DOHH2 (cell line): ENCODE measurements around the gene GOSR2.

ENCODE experiments used
- H3F3A ChIP-seq: fragments of 200-600 bp; sonication (generic), shearing (Covaris generic); 2 replicates; pipeline ENCODE4 v1.6.0; 2016; ENCODE audit warnings: antibody characterized with exemption, mild to moderate bottlenecking; ENCODE audit not compliant: control insufficient read depth, insufficient read depth
- H3K27ac ChIP-seq: fragments of 200-600 bp; sonication (generic); 2 replicates; pipeline ENCODE4 v1.5.1; 2014; ENCODE audit warnings: low read depth, mild to moderate bottlenecking, low read length, moderate library complexity
- H3K27me3 ChIP-seq: fragments of 200-600 bp; sonication (generic); 2 replicates; pipeline ENCODE4 v1.6.1; 2014; ENCODE audit warnings: mild to moderate bottlenecking, low read length, mixed read lengths; ENCODE audit not compliant: control insufficient read depth
- H3K36me3 ChIP-seq: fragments of 200-600 bp; sonication (generic); 2 replicates; pipeline ENCODE4 v1.6.1; 2014; ENCODE audit warnings: mild to moderate bottlenecking, low read length, moderate library complexity, mixed read lengths; ENCODE audit not compliant: control insufficient read depth
- H3K4me1 ChIP-seq: fragments of 200-600 bp; sonication (generic); 2 replicates; pipeline ENCODE4 v1.6.1; 2014; ENCODE audit warnings: mild to moderate bottlenecking, low read length, mixed read lengths; ENCODE audit not compliant: control insufficient read depth
- H3K4me2 ChIP-seq: fragments of 200-600 bp; sonication (generic); 2 replicates; pipeline ENCODE4 v1.6.0; 2014; ENCODE audit warnings: mild to moderate bottlenecking, low read length, moderate library complexity
- H3K4me3 ChIP-seq: fragments of 200-600 bp; sonication (generic); 2 replicates; pipeline ENCODE4 v1.5.1; 2014; ENCODE audit warnings: mild to moderate bottlenecking, low read length, mixed read lengths
- H3K79me2 ChIP-seq: fragments of 200-600 bp; sonication (generic); 2 replicates; pipeline ENCODE4 v1.6.1; 2014; ENCODE audit warnings: mild to moderate bottlenecking, low read length, mixed read lengths; ENCODE audit not compliant: control insufficient read depth
- H3K9me2 ChIP-seq: fragments of 200-600 bp; sonication (generic); replicated peaks from 2 replicates; pipeline ENCODE4 v1.6.1; 2014; ENCODE audit warnings: mild to moderate bottlenecking, low read length, mixed read lengths; ENCODE audit not compliant: control insufficient read depth
- H3K9me3 ChIP-seq: fragments of 200-600 bp; sonication (generic); 2 replicates; pipeline ENCODE4 v1.6.1; 2014; ENCODE audit warnings: antibody characterized with exemption, low read length, mixed read lengths; ENCODE audit not compliant: control insufficient read depth, insufficient read depth
- H4K20me1 ChIP-seq: fragments of 200-600 bp; sonication (generic); 2 replicates; pipeline ENCODE4 v1.6.0; 2014; ENCODE audit warnings: low read depth, mild to moderate bottlenecking, antibody characterized with exemption, low read length, moderate library complexity; ENCODE audit not compliant: control insufficient read depth, insufficient read depth
- EZH2phosphoT487 ChIP-seq: fragments of 200-600 bp; sonication (generic); IDR thresholded peaks from 2 replicates; pipeline ENCODE4 v1.6.1; 2017; ENCODE audit warnings: borderline replicate concordance, mild to moderate bottlenecking, antibody characterized with exemption, low read length, moderate library complexity, mixed read lengths
- TF ChIP-seq, protein P1 (sequence below): fragments of 200-600 bp; sonication (generic); IDR thresholded peaks from one replicate; pipeline ENCODE4 v1.5.1; 2014; ENCODE audit warnings: antibody characterized with exemption, mild to moderate bottlenecking, low read depth, low read length; ENCODE audit not compliant: poor library complexity, severe bottlenecking

The GOSR2 gene

DNA sequence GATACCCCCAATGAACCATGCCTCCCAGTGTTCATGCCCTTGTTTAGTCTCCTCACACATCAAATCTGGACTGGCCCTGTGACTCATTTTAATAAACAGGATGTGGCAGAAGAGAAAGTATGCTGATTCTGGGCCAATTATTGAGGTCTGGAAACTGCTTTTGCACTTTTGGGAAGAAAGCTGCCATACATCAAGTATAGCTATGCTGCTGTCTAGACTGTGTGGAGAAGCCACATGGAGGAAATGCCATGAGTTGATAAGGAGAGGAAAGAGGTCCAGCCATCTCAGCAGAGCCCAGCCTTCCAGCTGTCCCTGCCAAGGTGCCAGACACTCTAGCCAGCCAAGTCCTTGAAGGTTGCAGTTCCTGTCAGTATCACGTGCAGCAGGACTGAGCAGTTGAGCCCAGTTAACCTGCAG, 39.4 kb downstream of the GOSR2 start:
- H3K9me3 ChIP-seq = no peaks in the 10 kb centered on the region
- no peak overlapping the region for H3K27ac ChIP-seq
- H3K79me2 ChIP-seq = no peaks in the 10 kb centered on the region
- TF ChIP-seq, protein P1, sequence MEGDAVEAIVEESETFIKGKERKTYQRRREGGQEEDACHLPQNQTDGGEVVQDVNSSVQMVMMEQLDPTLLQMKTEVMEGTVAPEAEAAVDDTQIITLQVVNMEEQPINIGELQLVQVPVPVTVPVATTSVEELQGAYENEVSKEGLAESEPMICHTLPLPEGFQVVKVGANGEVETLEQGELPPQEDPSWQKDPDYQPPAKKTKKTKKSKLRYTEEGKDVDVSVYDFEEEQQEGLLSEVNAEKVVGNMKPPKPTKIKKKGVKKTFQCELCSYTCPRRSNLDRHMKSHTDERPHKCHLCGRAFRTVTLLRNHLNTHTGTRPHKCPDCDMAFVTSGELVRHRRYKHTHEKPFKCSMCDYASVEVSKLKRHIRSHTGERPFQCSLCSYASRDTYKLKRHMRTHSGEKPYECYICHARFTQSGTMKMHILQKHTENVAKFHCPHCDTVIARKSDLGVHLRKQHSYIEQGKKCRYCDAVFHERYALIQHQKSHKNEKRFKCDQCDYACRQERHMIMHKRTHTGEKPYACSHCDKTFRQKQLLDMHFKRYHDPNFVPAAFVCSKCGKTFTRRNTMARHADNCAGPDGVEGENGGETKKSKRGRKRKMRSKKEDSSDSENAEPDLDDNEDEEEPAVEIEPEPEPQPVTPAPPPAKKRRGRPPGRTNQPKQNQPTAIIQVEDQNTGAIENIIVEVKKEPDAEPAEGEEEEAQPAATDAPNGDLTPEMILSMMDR = no peak
- no peak for TF ChIP-seq EZH2phosphoT487
- H3K4me2 ChIP-seq = no peak overlapping the region
- no peaks in the 10 kb centered on the region for H3K36me3 ChIP-seq
- no peaks in the 10 kb centered on the region for H3K9me2 ChIP-seq
- no peaks in the 10 kb centered on the region for H4K20me1 ChIP-seq
- H3K4me1 ChIP-seq = no peaks in the 10 kb centered on the region
- H3K27me3 ChIP-seq = peaks cover 27% of the 10 kb centered on the region
- no peak overlapping the region for H3K4me3 ChIP-seq
- no peaks in the 10 kb centered on the region for H3F3A ChIP-seq

DNA sequence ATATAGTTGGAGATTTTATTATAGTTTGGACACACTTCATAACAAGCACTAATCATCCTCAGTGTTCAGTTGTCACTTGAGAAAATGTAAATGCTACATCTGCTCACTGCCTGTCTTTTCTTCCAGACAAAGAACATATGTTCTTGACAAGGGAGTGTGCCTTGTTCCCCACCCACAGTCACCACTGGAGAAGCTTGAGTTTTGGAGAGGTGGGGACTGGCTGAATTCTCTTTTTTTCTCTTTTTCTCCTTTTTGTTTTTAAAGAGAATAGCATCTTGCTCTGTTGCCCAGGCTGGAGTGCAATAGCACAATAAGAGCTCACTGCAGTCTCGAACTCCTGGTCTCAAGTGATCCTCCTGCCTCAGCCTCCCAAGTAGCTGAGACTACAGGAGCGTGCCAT, 40.6 kb downstream of the GOSR2 start:
- H3K9me3 ChIP-seq = no peaks in the 10 kb centered on the region
- H3K36me3 ChIP-seq = no peaks in the 10 kb centered on the region
- H4K20me1 ChIP-seq = no peaks in the 10 kb centered on the region
- peaks cover 29% of the 10 kb centered on the region for H3K27me3 ChIP-seq
- H3K9me2 ChIP-seq = no peaks in the 10 kb centered on the region
- H3K79me2 ChIP-seq = no peaks in the 10 kb centered on the region
- H3F3A ChIP-seq = no peaks in the 10 kb centered on the region
- H3K27ac ChIP-seq = no peak overlapping the region
- H3K4me2 ChIP-seq = no peak overlapping the region
- H3K4me3 ChIP-seq = no peak overlapping the region
- no peak for TF ChIP-seq EZH2phosphoT487
- TF ChIP-seq, protein P1 = no peak
- H3K4me1 ChIP-seq = no peaks in the 10 kb centered on the region

DNA sequence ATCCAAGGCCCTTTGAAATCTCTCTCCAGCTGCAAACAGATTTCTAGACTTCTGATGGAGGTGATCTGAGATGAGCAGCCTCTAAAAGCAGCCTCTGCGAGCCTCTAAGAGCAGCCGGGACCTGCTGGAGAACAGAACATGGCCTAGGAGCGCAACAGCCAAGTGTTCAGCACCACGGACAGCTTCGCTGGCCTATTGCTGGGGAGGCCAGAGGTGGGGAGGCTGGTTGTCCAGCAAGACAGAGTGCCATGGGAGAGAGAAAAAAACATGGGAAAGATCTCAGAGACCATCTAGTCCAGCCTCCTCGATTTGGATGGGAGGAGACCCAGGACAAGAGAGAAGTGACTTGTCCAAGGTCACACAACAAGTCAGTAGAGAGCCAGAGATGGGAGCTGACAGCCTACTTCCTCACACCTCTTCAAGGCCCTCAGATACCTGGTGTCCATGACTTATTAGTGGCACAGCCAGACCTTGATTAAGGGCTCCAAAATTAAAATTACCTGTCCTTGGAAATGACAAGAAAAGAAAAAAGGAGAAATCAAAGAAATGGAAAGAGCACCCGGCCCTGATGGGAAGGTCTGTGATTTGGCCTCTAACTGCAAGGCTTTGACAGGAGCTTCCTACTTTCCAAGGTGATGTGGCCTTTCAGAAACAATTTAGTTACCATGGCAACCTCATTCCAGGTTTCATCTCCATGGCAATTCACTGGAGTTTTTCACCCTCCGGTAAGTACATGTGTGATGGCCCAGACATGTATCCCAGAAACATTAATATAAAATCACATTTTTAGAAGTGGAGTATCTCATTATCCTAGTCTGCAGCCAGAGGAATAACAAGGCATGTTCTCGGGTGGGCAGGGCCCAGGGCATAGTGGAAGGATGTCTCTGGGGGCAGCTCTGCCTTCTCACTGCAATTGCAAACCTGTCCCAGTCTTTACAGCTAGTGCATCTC, 41.6 kb downstream of the GOSR2 start:
- H3K27ac ChIP-seq = no peak overlapping the region
- no peaks in the 10 kb centered on the region for H3K9me3 ChIP-seq
- no peaks in the 10 kb centered on the region for H3K36me3 ChIP-seq
- peaks cover 24% of the 10 kb centered on the region for H3K27me3 ChIP-seq
- no peak for TF ChIP-seq EZH2phosphoT487
- TF ChIP-seq, protein P1 = no peak
- no peaks in the 10 kb centered on the region for H3F3A ChIP-seq
- H3K9me2 ChIP-seq = no peaks in the 10 kb centered on the region
- no peak overlapping the region for H3K4me3 ChIP-seq
- no peak overlapping the region for H3K4me2 ChIP-seq
- H4K20me1 ChIP-seq = no peaks in the 10 kb centered on the region
- H3K4me1 ChIP-seq = no peaks in the 10 kb centered on the region
- no peaks in the 10 kb centered on the region for H3K79me2 ChIP-seq
